22Rv1 (cell line): ENCODE measurements around the gene ESPL1.

Experiments
- ZFX ChIP-seq: fragments of 450-650 bp; IDR thresholded peaks from 2 replicates; pipeline ENCODE4 v1.6.1; 2017; ENCODE audit warnings: antibody characterized with exemption, borderline replicate concordance
- TF ChIP-seq, protein P1 (sequence below): fragments of 450-650 bp; IDR thresholded peaks from 2 replicates; pipeline ENCODE4 v1.5.1; 2017; ENCODE audit warnings: mild to moderate bottlenecking

DNA sequence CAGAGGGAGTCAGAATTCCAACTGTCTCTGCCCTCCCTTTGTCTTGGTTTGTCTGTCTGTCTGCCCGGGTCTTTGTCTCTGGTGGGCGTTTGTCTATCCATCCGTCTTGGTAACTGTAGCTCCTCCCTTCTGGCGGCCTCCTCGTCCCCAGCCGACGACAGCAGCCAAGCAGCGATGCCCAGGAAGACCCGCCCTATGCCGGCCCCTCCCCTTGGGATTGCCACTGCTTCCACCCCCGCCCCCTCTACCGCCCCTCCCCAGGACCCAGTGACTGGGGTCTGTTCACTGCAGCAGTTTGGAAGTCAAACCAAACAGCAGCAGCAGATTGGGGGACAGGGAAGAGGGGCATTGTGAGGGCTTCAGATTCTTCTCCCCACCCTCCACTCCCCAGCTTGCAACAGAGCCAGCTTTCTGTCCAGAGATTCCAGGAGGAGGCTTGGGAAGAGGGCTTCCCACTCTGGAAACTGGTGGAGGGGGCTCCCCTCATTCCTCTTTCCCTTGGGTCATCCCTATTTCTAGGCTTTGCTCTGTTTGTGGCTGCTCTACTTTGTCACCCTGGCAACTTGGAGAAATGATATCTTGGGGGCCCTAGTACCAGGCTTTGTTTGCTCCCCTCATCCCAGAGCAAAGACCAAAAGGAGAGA, 33.7 kb upstream of the ESPL1 start:
- TF ChIP-seq, protein P1, sequence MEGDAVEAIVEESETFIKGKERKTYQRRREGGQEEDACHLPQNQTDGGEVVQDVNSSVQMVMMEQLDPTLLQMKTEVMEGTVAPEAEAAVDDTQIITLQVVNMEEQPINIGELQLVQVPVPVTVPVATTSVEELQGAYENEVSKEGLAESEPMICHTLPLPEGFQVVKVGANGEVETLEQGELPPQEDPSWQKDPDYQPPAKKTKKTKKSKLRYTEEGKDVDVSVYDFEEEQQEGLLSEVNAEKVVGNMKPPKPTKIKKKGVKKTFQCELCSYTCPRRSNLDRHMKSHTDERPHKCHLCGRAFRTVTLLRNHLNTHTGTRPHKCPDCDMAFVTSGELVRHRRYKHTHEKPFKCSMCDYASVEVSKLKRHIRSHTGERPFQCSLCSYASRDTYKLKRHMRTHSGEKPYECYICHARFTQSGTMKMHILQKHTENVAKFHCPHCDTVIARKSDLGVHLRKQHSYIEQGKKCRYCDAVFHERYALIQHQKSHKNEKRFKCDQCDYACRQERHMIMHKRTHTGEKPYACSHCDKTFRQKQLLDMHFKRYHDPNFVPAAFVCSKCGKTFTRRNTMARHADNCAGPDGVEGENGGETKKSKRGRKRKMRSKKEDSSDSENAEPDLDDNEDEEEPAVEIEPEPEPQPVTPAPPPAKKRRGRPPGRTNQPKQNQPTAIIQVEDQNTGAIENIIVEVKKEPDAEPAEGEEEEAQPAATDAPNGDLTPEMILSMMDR, result no peak
- TF ChIP-seq ZFX, result no peak
